Thoracic aorta (tissue), 2 donors: ENCODE measurements around the gene PTPN6. TPM values are rescaled to one million over a fixed set of nuclear protein-coding genes. Genes with fewer than 3 reads are reported as not detected.

ENCODE experiments used
- ATAC-seq: fragments of 150-250 bp; one replicate; pipeline ENCODE4 v1.8.0; 2017; ENCODE audit warnings: low read depth; ENCODE audit not compliant: insufficient number of reproducible peaks, low FRiP score
- DNase-seq: peaks from one replicate; pipeline ENCODE4 v3.0.0-alpha.2; 2020; ENCODE audit warnings: low spot score
- H3K27ac ChIP-seq, 2 donors: fragments of 200-600 bp; sonication (generic); 1 replicate in 1 of 2; 2 replicates in 1 of 2; pipeline ENCODE4 v1.5.1; 2016; ENCODE audit warnings: mild to moderate bottlenecking in 2 of 2, moderate library complexity in 2 of 2
- H3K27me3 ChIP-seq: fragments of 200-600 bp; sonication (generic); replicated peaks from 2 replicates; pipeline ENCODE4 v1.6.0; 2016; ENCODE audit warnings: mild to moderate bottlenecking; ENCODE audit not compliant: insufficient read depth
- H3K36me3 ChIP-seq: fragments of 200-600 bp; sonication (generic); one replicate; pipeline ENCODE4 v1.5.1; 2016
- H3K4me1 ChIP-seq, 2 donors: fragments of 200-600 bp; sonication (generic); 1 replicate in 1 of 2; 2 replicates in 1 of 2; pipeline versions ENCODE4 v1.5.1 to v1.6.0; 2016; ENCODE audit warnings: low read depth in 2 of 2, mild to moderate bottlenecking in 1 of 2; ENCODE audit not compliant: control insufficient read depth in 1 of 2
- H3K4me3 ChIP-seq: fragments of 200-600 bp; sonication (generic); 2 replicates; pipeline ENCODE4 v1.5.1; 2016; ENCODE audit warnings: mild to moderate bottlenecking
- H3K9me3 ChIP-seq: fragments of 200-600 bp; sonication (generic); 2 replicates; pipeline ENCODE4 v1.5.1; 2016
- CTCF ChIP-seq: fragments of 200-600 bp; sonication (generic); IDR thresholded peaks from one replicate; pipeline ENCODE4 v1.5.1; 2019; ENCODE audit warnings: antibody characterized with exemption
- total RNA-seq, 2 donors: library from RNA; depleted of rRNA; stranded (reverse); fragments of >200 nt; gene quantifications; one replicate each; pipeline versions ENCODE4 v1.1.0 to v1.2.3, GENCODE V29; 2016

PTPN6 gene
- total RNA-seq, 2 donors from 2014 or later = 19.0 to 24.0 TPM

GRCh38 chr12:6954316-6955107 is 3.4 kb downstream of the PTPN6 start:
- no peak for TF ChIP-seq CTCF
- Histone ChIP-seq H3K36me3 (no peaks in the 10 kb centered on the region), H3K27me3 (no peaks in the 10 kb centered on the region), H3K27ac (no peak overlapping the region), H3K4me1 (peaks cover 5% of the 10 kb centered on the region in 2 donors), H3K9me3 (no peaks in the 10 kb centered on the region), H3K4me3 (peak overlapping the region; percentile 66)
- no peak for ATAC-seq
- no peak for DNase-seq

GRCh38 chr12:6955108-6956020 is 4.2 kb downstream of the PTPN6 start:
- DNase-seq = no peak
- ATAC-seq = no peak
- Histone ChIP-seq H3K36me3 (no peaks in the 10 kb centered on the region), H3K27me3 (no peaks in the 10 kb centered on the region), H3K9me3 (no peaks in the 10 kb centered on the region), H3K4me3 (no peak overlapping the region), H3K27ac (no peak overlapping the region), H3K4me1 (peaks cover 5% of the 10 kb centered on the region in 2 donors)
- no peak for TF ChIP-seq CTCF

GRCh38 chr12:6956021-6956727 is 5.0 kb downstream of the PTPN6 start:
- no peak for DNase-seq
- no peak for ATAC-seq
- Histone ChIP-seq H3K27me3 (no peaks in the 10 kb centered on the region), H3K27ac (no peak overlapping the region), H3K4me1 (peaks cover 5 to 10% of the 10 kb centered on the region in 2 donors), H3K9me3 (no peaks in the 10 kb centered on the region), H3K36me3 (no peaks in the 10 kb centered on the region), H3K4me3 (no peak overlapping the region)
- TF ChIP-seq CTCF = no peak

- no peaks in the 10 kb centered on the region for H3K36me3 ChIP-seq
- no peaks in the 10 kb centered on the region for H3K27me3 ChIP-seq
- ATAC-seq = no peak
- H3K9me3 ChIP-seq = no peaks in the 10 kb centered on the region
- TF ChIP-seq CTCF = no peak
- DNase-seq = no peak
- H3K4me1 ChIP-seq = peaks cover 6 to 15% of the 10 kb centered on the region in 2 donors
- no peak overlapping the region for H3K27ac ChIP-seq
- H3K4me3 ChIP-seq = no peak overlapping the region
These were observed 6.1 kb downstream of the PTPN6 start for GRCh38 chr12:6957151-6957701.
